IPS-20b (cell line): ENCODE measurements around the gene ZNF530.

Experiments used
- H3K27ac ChIP-seq: one replicate; pipeline ENCODE4 v1.5.1; 2013; ENCODE audit warnings: low read length
- H3K27me3 ChIP-seq: 2 replicates; pipeline ENCODE4 v1.6.1; 2013; ENCODE audit warnings: mild to moderate bottlenecking, low read length, inconsistent platforms; ENCODE audit not compliant: insufficient read depth
- H3K36me3 ChIP-seq: 2 replicates; pipeline ENCODE4 v1.6.1; 2013; ENCODE audit warnings: low read depth, mild to moderate bottlenecking, inconsistent platforms, low read length, moderate library complexity; ENCODE audit not compliant: insufficient read depth
- H3K4me1 ChIP-seq: 2 replicates; pipeline ENCODE4 v1.6.1; 2013; ENCODE audit warnings: mild to moderate bottlenecking, control low read depth, inconsistent platforms, low read length, moderate library complexity; ENCODE audit not compliant: insufficient read depth
- H3K4me3 ChIP-seq: 2 replicates; pipeline ENCODE4 v1.5.1; 2013; ENCODE audit warnings: mild to moderate bottlenecking, low read length, inconsistent platforms
- H3K9ac ChIP-seq: 2 replicates; pipeline ENCODE4 v1.6.1; 2013; ENCODE audit warnings: low read depth, mild to moderate bottlenecking, inconsistent platforms, low read length, moderate library complexity
- H3K9me3 ChIP-seq: 2 replicates; pipeline ENCODE4 v1.6.1; 2013; ENCODE audit warnings: mild to moderate bottlenecking, low read depth, low read length, inconsistent platforms; ENCODE audit not compliant: insufficient read depth

ZNF530 gene

GRCh38 chr19:57655443-57655842, 55.8 kb downstream of the ZNF530 start:
- no peak overlapping the region for H3K9ac ChIP-seq
- H3K36me3 ChIP-seq = no peaks in the 10 kb centered on the region
- H3K9me3 ChIP-seq = no peaks in the 10 kb centered on the region
- H3K27me3 ChIP-seq = peaks cover 17% of the 10 kb centered on the region
- no peak overlapping the region for H3K27ac ChIP-seq
- peaks cover 4% of the 10 kb centered on the region; the same call in 1 of the 2 replicates for H3K4me1 ChIP-seq
- no peak overlapping the region for H3K4me3 ChIP-seq

- Histone ChIP-seq H3K27ac (no peak overlapping the region), H3K9me3 (no peaks in the 10 kb centered on the region), H3K27me3 (peaks cover 25% of the 10 kb centered on the region), H3K4me1 (peaks cover 2% of the 10 kb centered on the region; the same call in 1 of the 2 replicates), H3K36me3 (no peaks in the 10 kb centered on the region), H3K4me3 (no peak overlapping the region), H3K9ac (no peak overlapping the region)
These were observed 56.7 kb downstream of the ZNF530 start for GRCh38 chr19:57656346-57656745.
